Common myeloid progenitor, CD34-positive (primary cell): ENCODE results near the gene UBE3A.

ENCODE experiments used
- CTCF ChIA-PET: fragments of 350-600 bp; sonication (Branson Sonifier 250); formaldehyde crosslinking; loops from one replicate; lab custom pipeline; 2021; ENCODE audit warnings: antibody characterized with exemption; lab: Charles Lee
- POLR2A ChIA-PET: fragments of 350-600 bp; sonication (Branson Sonifier 250); formaldehyde crosslinking; loops from one replicate; lab custom pipeline; 2021; ENCODE audit warnings: antibody characterized with exemption; lab: Charles Lee
- DNase-seq, 3 donors: peaks; one replicate each; pipeline versions ENCODE4 v3.0.0 to v3.0.0-alpha.2; 2013
- H3K27ac ChIP-seq, 2 experiments: 1 replicate in 1 of 2; 2 replicates in 1 of 2; pipeline ENCODE4 v1.7.0; 2013; ENCODE audit warnings: inconsistent platforms in 2 of 2, low read length in 2 of 2, mild to moderate bottlenecking in 2 of 2, low read depth in 1 of 2, moderate library complexity in 1 of 2; ENCODE audit not compliant: severe bottlenecking in 2 of 2, insufficient read depth in 1 of 2, poor library complexity in 1 of 2
- H3K27me3 ChIP-seq, 5 experiments: replicated peaks in 2 of 5; 1 replicate in 3 of 5; 2 replicates in 2 of 5; pipeline versions ENCODE4 v1.6.1 to v1.7.0; 2013; ENCODE audit warnings: low read length in 4 of 5, mild to moderate bottlenecking in 2 of 5, moderate library complexity in 2 of 5, inconsistent platforms in 1 of 5; ENCODE audit not compliant: insufficient read depth in 5 of 5, control insufficient read depth in 4 of 5
- H3K36me3 ChIP-seq, 4 experiments: 1 replicate in 2 of 4; 2 replicates in 2 of 4; pipeline versions ENCODE4 v1.6.1 to v1.7.0; 2013; ENCODE audit warnings: low read length in 3 of 4, control low read depth in 1 of 4, mild to moderate bottlenecking in 1 of 4; ENCODE audit not compliant: control insufficient read depth in 4 of 4, insufficient read depth in 4 of 4
- H3K4me1 ChIP-seq, 4 experiments: 1 replicate in 3 of 4; 2 replicates in 1 of 4; pipeline versions ENCODE4 v1.6.1 to v1.7.1; 2013; ENCODE audit warnings: low read length in 3 of 4, mild to moderate bottlenecking in 3 of 4, control low read depth in 1 of 4, inconsistent platforms in 1 of 4, moderate library complexity in 1 of 4; ENCODE audit not compliant: control insufficient read depth in 4 of 4, insufficient read depth in 4 of 4; ENCODE audit errors: control extremely low read depth in 1 of 4
- H3K4me3 ChIP-seq, 7 experiments: 1 replicate in 4 of 7; 2 replicates in 3 of 7; pipeline versions ENCODE4 v1.5.1 to v1.7.0; 2013; ENCODE audit warnings: mild to moderate bottlenecking in 7 of 7, low read length in 6 of 7, moderate library complexity in 6 of 7, inconsistent platforms in 2 of 7, low read depth in 2 of 7, control low read depth in 1 of 7; ENCODE audit not compliant: insufficient read depth in 4 of 7, control insufficient read depth in 1 of 7; ENCODE audit errors: extremely low read depth in 1 of 7
- H3K9me3 ChIP-seq, 5 experiments: 1 replicate in 4 of 5; 2 replicates in 1 of 5; pipeline versions ENCODE4 v1.6.1 to v1.7.1; 2013; ENCODE audit warnings: low read length in 4 of 5, mild to moderate bottlenecking in 2 of 5, inconsistent platforms in 1 of 5, low read depth in 1 of 5, moderate library complexity in 1 of 5; ENCODE audit not compliant: control insufficient read depth in 4 of 5, insufficient read depth in 2 of 5; ENCODE audit errors: control extremely low read depth in 1 of 5
- WGBS: methylation state at CpG from one replicate; pipeline ENCODE4 v1.1.5; 2013; ENCODE audit not compliant: insufficient coverage; 5-methylcytosine and 5-hydroxymethylcytosine counted together

UBE3A gene

DNA sequence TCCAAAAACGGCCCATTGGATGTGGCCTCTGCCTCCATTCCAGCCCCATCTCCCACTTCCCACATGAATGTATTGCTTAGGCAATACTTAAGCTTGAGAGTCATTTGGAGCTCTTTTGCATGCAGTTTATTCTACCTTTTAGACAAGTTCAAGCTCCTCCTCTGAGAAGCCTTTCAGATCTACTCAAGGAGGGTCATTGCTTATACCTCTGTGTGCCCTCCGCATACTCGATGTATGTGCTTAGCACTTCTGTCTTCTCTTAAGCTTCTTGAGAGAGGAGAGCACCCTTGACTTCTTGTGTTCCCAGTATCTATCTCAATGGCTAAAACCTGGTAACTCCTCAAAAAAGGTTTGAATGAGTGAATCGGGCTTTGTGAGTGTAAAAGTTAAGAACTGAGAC, 6.6 kb upstream of the UBE3A start:
- ChIA-PET POLR2A (no interaction called here), CTCF (interaction anchor here (1.2 kb wide), 1 partner anchor 9 kb away, joined by 3 read pairs; no protein-coding TSS in a partner anchor)
- no peak overlapping the region for H3K4me3 ChIP-seq
- no peaks in the 10 kb centered on the region for H3K36me3 ChIP-seq
- H3K27ac ChIP-seq = no peak overlapping the region
- no peaks in the 10 kb centered on the region for H3K27me3 ChIP-seq
- no peaks in the 10 kb centered on the region for H3K4me1 ChIP-seq
- WGBS = 97% methylated on average over 4 of the region's 4 CpGs
- peaks cover 0 to 10% (median 0%) of the 10 kb centered on the region in 5 experiments for H3K9me3 ChIP-seq
- DNase-seq = no peak

DNA sequence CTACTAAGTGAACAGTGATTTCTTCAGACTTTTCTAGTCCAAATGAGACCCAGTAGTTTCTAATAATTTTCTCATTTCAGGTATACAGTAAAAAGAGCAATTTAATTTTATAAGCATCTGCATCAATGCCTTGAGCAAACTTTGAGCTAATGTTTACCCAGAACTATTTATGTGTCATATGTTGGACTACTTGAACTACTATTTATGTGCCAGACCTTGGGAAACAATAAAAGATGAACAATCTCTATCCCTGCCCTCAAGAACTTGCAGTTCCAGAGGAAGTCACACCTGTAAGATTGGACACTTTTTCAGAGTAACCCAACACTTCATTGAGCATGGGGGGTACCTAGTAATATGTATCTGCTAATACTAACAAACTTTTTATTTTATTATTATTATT, 2.3 kb upstream of the UBE3A start:
- peaks cover 8 to 21% (median 17%) of the 10 kb centered on the region in 4 experiments for H3K4me1 ChIP-seq
- no peak overlapping the region for H3K4me3 ChIP-seq
- CTCF ChIA-PET = no interaction called here
- H3K27me3 ChIP-seq = no peaks in the 10 kb centered on the region
- H3K27ac ChIP-seq = no peak overlapping the region
- H3K9me3 ChIP-seq = peaks cover 0 to 2% (median 0%) of the 10 kb centered on the region in 5 experiments
- POLR2A ChIA-PET = no interaction called here
- no peak for DNase-seq
- H3K36me3 ChIP-seq = no peaks in the 10 kb centered on the region

DNA sequence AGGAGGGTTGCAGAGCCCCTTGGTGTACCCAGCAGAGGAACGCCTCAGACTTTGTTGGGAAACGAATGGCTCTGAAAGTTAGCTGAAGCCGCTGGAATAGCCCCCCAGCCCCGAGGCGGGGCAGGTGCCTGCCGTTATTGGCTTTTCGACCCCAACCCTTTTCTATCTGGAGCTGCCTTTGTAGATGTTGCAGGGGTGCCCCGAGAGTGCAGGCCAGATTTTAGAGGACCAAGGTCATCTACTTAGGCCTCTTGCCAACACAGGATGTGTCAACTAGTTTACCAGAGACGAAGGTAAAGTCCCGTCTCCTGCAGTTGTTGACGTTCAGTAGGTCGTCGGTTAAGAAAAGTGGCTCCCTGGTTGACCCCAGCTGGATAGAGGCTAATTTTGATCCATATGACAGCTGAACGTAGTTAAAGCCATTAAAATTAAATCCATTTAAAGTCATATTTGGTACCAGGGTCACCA, 579 bp upstream of the UBE3A start:
- Histone ChIP-seq H3K27me3 (no peaks in the 10 kb centered on the region), H3K4me3 (peak overlapping the region; percentile 75 to 95 (median 83)), H3K4me1 (peaks cover 8 to 22% (median 17%) of the 10 kb centered on the region in 4 experiments), H3K27ac (peak overlapping the region; percentile 95 to 97), H3K9me3 (peaks cover 0 to 4% (median 0%) of the 10 kb centered on the region in 5 experiments), H3K36me3 (peaks cover 2 to 7% (median 4%) of the 10 kb centered on the region in 4 experiments)
- peak in 2 of 3 donors; percentile 60 to 72 for DNase-seq
- CTCF ChIA-PET = interaction anchor here (1.2 to 1.4 kb wide), 2 partner anchors 13 to 29 kb away, joined by 3 to 4 read pairs; no protein-coding TSS in a partner anchor
- POLR2A ChIA-PET = interaction anchor here (0.5 to 1.0 kb wide), 2 partner anchors 47 to 517 kb away, joined by 4 to 5 read pairs; no protein-coding TSS in a partner anchor
- 4% methylated on average over 9 of the region's 14 CpGs for WGBS

- H3K4me3 ChIP-seq = peak overlapping the region; percentile 75 to 95 (median 83)
- DNase-seq = peak; percentile 83 to 93 (median 90)
- peak overlapping the region; percentile 95 to 97 for H3K27ac ChIP-seq
- 0% methylated on average over 58 of the region's 67 CpGs for WGBS
- no peaks in the 10 kb centered on the region for H3K27me3 ChIP-seq
- ChIA-PET CTCF (no interaction called here), POLR2A (no interaction called here)
- peaks cover 0 to 3% (median 0%) of the 10 kb centered on the region in 5 experiments for H3K9me3 ChIP-seq
- peaks cover 8 to 22% (median 17%) of the 10 kb centered on the region in 4 experiments for H3K4me1 ChIP-seq
- H3K36me3 ChIP-seq = peaks cover 2 to 9% (median 4%) of the 10 kb centered on the region in 4 experiments
These were observed 835 bp downstream of the UBE3A start for GRCh38 chr15:25437777-25438600.

- Histone ChIP-seq H3K4me1 (peaks cover 8 to 22% (median 17%) of the 10 kb centered on the region in 4 experiments), H3K27ac (peak overlapping the region in 1 of 2 experiments; percentile 97), H3K4me3 (peak overlapping the region in 4 of 7 experiments; percentile 2 to 91 (median 84)), H3K27me3 (no peaks in the 10 kb centered on the region), H3K9me3 (peaks cover 0 to 3% (median 2%) of the 10 kb centered on the region in 5 experiments), H3K36me3 (peaks cover 2 to 9% (median 4%) of the 10 kb centered on the region in 4 experiments)
- ChIA-PET POLR2A (no interaction called here), CTCF (interaction anchor here (0.6 to 0.7 kb wide), 2 partner anchors 9 to 259 kb away, joined by 3 read pairs; no protein-coding TSS in a partner anchor)
- no peak for DNase-seq
These were observed 2.1 kb downstream of the UBE3A start for GRCh38 chr15:25436707-25437106.

- Histone ChIP-seq H3K9me3 (peaks cover 0 to 3% (median 2%) of the 10 kb centered on the region in 5 experiments), H3K4me3 (no peak overlapping the region), H3K27ac (no peak overlapping the region), H3K4me1 (peaks cover 8 to 22% (median 17%) of the 10 kb centered on the region in 4 experiments), H3K27me3 (no peaks in the 10 kb centered on the region), H3K36me3 (peaks cover 2 to 9% (median 4%) of the 10 kb centered on the region in 4 experiments)
- peak in 1 of 3 donors; percentile 20 for DNase-seq
- WGBS = no CpG with 5 or more reads among the region's 5 CpGs
- ChIA-PET CTCF (interaction anchor here (1.5 kb wide), 1 partner anchor 65 kb away, joined by 5 read pairs; no protein-coding TSS in a partner anchor), POLR2A (no interaction called here)
These were observed 3.2 kb downstream of the UBE3A start for GRCh38 chr15:25435474-25436243.
